Breast epithelium (tissue), 4 donors: ENCODE measurements around the gene ACYP1. TPM values are rescaled to one million over a fixed set of nuclear protein-coding genes. Genes with fewer than 3 reads are reported as not detected.
"Not testable (repeated sequence)": the region's sequence is repeated elsewhere in the genome, so short reads cannot be mapped to it uniquely, and the experiment has no call there.

Experiments
- DNase-seq, 2 donors: peaks; one replicate each; pipeline ENCODE4 v3.0.0-alpha.2; 2019; ENCODE audit warnings: low spot score in 2 of 2
- H3K27ac ChIP-seq, 2 donors: fragments of 200-600 bp; sonication (generic) in 1 of 2; one replicate each; pipeline ENCODE4 v1.5.1; 2016 to 2019; ENCODE audit warnings: mild to moderate bottlenecking in 1 of 2
- H3K27me3 ChIP-seq, 2 donors: fragments of 200-600 bp; sonication (generic) in 1 of 2; one replicate each; pipeline versions ENCODE4 v1.5.1 to v1.6.0; 2017 to 2019; ENCODE audit warnings: control low read depth in 1 of 2, mild to moderate bottlenecking in 1 of 2
- H3K36me3 ChIP-seq: fragments of 200-600 bp; one replicate; pipeline ENCODE4 v1.5.1; 2019
- H3K4me1 ChIP-seq, 2 donors: fragments of 200-600 bp; sonication (generic); one replicate each; pipeline ENCODE4 v1.5.1; 2016 to 2019; ENCODE audit warnings: control low read depth in 1 of 2
- H3K4me3 ChIP-seq, 3 donors: fragments of 200-600 bp; sonication (generic); 1 replicate in 2 of 3; 2 replicates in 1 of 3; pipeline ENCODE4 v1.5.1; 2016 to 2019; ENCODE audit warnings: mild to moderate bottlenecking in 3 of 3, moderate library complexity in 2 of 3
- H3K9me3 ChIP-seq, 2 donors: fragments of 200-600 bp; sonication (generic) in 1 of 2; one replicate each; pipeline ENCODE4 v1.5.1; 2016 to 2019; ENCODE audit warnings: control low read depth in 1 of 2
- POLR2A ChIP-seq: fragments of 450-650 bp; IDR thresholded peaks from one replicate; pipeline ENCODE4 v1.6.1; 2016; ENCODE audit warnings: antibody characterized with exemption, mild to moderate bottlenecking, moderate library complexity
- POLR2AphosphoS5 ChIP-seq, 3 donors: sonication (generic); formaldehyde crosslinking; IDR thresholded peaks; one replicate each; pipeline ENCODE4 v1.6.1; 2017; ENCODE audit warnings: antibody characterized with exemption in 3 of 3
- intact Hi-C: fragments of 100-400 bp; cut with DNase I; formaldehyde crosslinking; loops from one replicate; pipeline ENCODE4 v1.15.1; 2023; ENCODE audit warnings: low total_unique reads
- total RNA-seq, 3 donors: library from RNA; depleted of rRNA; stranded (reverse); fragments of >200 nt; gene quantifications; one replicate each; pipeline ENCODE4 v1.1.0, GENCODE V29; 2016
- TF ChIP-seq, protein P1 (sequence below), 3 donors: fragments of 450-650 bp; IDR thresholded peaks; one replicate each; pipeline ENCODE4 v1.5.1; 2016 to 2017; ENCODE audit warnings: antibody characterized with exemption in 3 of 3, mild to moderate bottlenecking in 3 of 3, moderate library complexity in 3 of 3

Gene ACYP1
- total RNA-seq, 3 donors from 2014 or later = 19.0 to 23.6 (median 21.6) TPM

DNA sequence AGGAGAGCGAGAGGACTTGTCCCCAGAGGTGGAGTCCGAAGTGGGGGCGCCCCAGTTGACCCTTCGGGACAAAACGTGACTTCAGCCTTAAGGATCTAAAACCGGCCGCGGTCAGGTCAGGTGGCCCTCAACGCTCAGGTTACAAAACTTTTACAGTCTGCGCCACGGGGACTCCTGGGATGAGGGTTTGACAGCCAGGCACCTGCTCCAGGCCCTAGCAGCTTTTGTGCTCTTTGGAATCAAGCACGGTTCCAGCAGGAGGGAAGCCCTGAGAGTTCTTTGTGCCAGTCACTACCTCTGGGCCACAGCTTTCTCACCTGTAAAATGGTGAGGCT is 6.0 kb upstream of the ACYP1 start:
- no peaks in the 10 kb centered on the region for H3K9me3 ChIP-seq
- H3K4me1 ChIP-seq = peaks cover 0 to 8% of the 10 kb centered on the region in 2 donors
- H3K4me3 ChIP-seq = peak overlapping the region; percentile 31 to 69 (median 65)
- DNase-seq = no peak
- peak overlapping the region; percentile 93 to 98 for H3K27ac ChIP-seq
- H3K27me3 ChIP-seq = no peaks in the 10 kb centered on the region
- TF ChIP-seq POLR2A = no peak
- TF ChIP-seq, protein P1, sequence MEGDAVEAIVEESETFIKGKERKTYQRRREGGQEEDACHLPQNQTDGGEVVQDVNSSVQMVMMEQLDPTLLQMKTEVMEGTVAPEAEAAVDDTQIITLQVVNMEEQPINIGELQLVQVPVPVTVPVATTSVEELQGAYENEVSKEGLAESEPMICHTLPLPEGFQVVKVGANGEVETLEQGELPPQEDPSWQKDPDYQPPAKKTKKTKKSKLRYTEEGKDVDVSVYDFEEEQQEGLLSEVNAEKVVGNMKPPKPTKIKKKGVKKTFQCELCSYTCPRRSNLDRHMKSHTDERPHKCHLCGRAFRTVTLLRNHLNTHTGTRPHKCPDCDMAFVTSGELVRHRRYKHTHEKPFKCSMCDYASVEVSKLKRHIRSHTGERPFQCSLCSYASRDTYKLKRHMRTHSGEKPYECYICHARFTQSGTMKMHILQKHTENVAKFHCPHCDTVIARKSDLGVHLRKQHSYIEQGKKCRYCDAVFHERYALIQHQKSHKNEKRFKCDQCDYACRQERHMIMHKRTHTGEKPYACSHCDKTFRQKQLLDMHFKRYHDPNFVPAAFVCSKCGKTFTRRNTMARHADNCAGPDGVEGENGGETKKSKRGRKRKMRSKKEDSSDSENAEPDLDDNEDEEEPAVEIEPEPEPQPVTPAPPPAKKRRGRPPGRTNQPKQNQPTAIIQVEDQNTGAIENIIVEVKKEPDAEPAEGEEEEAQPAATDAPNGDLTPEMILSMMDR (IDR thresholded peaks at IDR 0.05) = no peak
- TF ChIP-seq POLR2AphosphoS5 (IDR thresholded peaks at IDR 0.05) = no peak
- no peaks in the 10 kb centered on the region for H3K36me3 ChIP-seq
- intact Hi-C loops = no loop called here

GRCh38 chr14:75069121-75069810 is 5.4 kb upstream of the ACYP1 start, which contains the start of gene ZC2HC1C:
TSS of gene ZC2HC1C (plus strand) at chr14:75069641. CDS start at chr14:75070574, 933 bp downstream.
- DNase-seq = peak; percentile 95 to 96
- Histone ChIP-seq H3K36me3 (no peaks in the 10 kb centered on the region), H3K27me3 (no peaks in the 10 kb centered on the region), H3K4me3 (peak within 1 kb of the TSS; percentile 31 to 69 (median 65)), H3K27ac (peak within 1 kb of the TSS; percentile 93 to 98), H3K9me3 (no peaks in the 10 kb centered on the region), H3K4me1 (peaks cover 0 to 8% of the 10 kb centered on the region in 2 donors)
- TF ChIP-seq POLR2A = peak; percentile 22
- TF ChIP-seq POLR2AphosphoS5 (IDR thresholded peaks at IDR 0.05) = peak; percentile 77 to 86 (median 79)
- TF ChIP-seq, protein P1 (IDR thresholded peaks at IDR 0.05) = no peak
- intact Hi-C loops = no loop called here

DNA sequence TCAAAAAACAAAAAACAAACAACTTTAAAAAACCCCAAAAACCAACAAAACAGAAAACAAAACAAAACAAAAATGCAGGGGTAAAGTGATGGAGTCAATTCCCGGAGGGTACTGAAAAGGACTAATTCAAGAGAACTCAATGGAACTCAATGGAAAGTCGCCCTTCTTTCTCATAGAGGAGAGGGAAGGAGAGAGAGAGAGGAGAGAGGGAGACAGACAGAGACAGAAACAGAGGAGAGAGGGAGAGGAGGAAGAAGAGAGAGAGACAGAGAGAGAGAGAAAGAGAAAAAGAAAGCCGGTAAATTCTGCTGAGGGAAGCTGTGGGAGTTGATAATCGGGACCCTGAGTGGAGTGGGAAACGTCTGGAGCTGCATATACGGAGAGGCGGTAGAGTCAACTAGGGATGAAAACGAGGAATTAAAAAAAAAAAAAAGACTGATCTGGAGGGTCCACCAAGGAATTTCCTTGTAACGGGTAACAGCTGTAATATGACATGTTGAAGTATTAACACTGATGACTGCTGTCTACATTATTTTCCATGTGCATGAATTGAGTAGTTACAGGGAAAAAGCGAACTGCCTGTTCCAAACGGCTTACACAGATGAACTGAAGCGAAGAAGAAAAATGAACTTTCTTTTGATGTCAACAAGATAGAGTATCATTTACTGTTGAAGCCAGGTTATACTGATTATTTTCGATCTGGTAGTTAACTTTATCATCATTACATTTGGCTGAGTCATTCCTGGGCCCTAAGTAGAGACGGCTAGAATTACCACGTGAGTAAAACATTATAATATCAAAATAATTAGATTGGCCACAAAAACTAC is 4.7 kb upstream of the ACYP1 start:
- TF ChIP-seq POLR2AphosphoS5 (IDR thresholded peaks at IDR 0.05) (no peak), POLR2A (no peak)
- TF ChIP-seq, protein P1 (IDR thresholded peaks at IDR 0.05) = no peak
- intact Hi-C loops = no loop called here
- no peaks in the 10 kb centered on the region for H3K36me3 ChIP-seq
- H3K4me1 ChIP-seq = peaks cover 0 to 8% of the 10 kb centered on the region in 2 donors
- no peaks in the 10 kb centered on the region for H3K27me3 ChIP-seq
- DNase-seq = no peak
- no peaks in the 10 kb centered on the region for H3K9me3 ChIP-seq
- peak overlapping the region; percentile 93 to 98 for H3K27ac ChIP-seq
- peak overlapping the region; percentile 31 to 69 (median 65) for H3K4me3 ChIP-seq

DNA sequence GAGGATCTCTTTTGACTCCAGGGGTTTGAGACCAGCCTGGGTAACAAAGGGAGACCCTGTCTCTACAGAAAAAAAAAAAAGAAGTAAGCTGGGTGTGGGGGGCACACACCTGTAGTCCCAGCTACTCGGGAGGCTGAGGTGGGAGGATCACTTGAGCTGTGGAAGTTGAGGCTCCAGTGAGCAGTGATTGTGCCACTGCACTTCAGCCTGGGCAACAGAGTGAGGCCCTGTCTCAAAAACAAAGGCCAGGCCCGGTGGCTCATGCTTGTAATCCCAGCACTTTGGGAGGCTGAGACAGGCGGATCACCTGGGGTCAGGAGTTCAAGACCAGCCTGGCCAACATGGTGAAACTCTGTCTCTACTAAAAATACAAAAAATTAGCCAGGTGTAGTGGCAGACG is 3.9 kb upstream of the ACYP1 start:
- H3K4me1 ChIP-seq, H3K4me3 ChIP-seq, H3K36me3 ChIP-seq, H3K27me3 ChIP-seq, intact Hi-C loops, H3K9me3 ChIP-seq, DNase-seq: not testable (repeated sequence)
- peak overlapping the region; percentile 93 to 98 for H3K27ac ChIP-seq

GRCh38 chr14:75067212-75067611 is 3.4 kb upstream of the ACYP1 start:
- no peak overlapping the region for H3K27ac ChIP-seq
- no peaks in the 10 kb centered on the region for H3K27me3 ChIP-seq
- DNase-seq = no peak
- H3K36me3 ChIP-seq = no peaks in the 10 kb centered on the region
- TF ChIP-seq POLR2AphosphoS5 (IDR thresholded peaks at IDR 0.05) = no peak
- no peak for TF ChIP-seq POLR2A
- TF ChIP-seq, protein P1 (IDR thresholded peaks at IDR 0.05) = no peak
- no peaks in the 10 kb centered on the region for H3K9me3 ChIP-seq
- H3K4me1 ChIP-seq = peaks cover 7 to 8% of the 10 kb centered on the region in 2 donors
- intact Hi-C loops = no loop called here
- no peak overlapping the region for H3K4me3 ChIP-seq
